WTC11 (cell line): ENCODE data around the gene NDUFB10.
A peak's percentile ranks its signal among the peaks of the same experiment; 100 is the strongest.

Experiments
- CTCF ChIP-seq: fragments of 200-600 bp; IDR thresholded peaks from 2 replicates; pipeline ENCODE4 v1.8.0; 2022; ENCODE audit warnings: antibody characterized with exemption
- FOXJ3 ChIP-seq: sonication (generic); formaldehyde crosslinking; IDR thresholded peaks from 2 replicates; pipeline ENCODE4 v1.9.0; 2021; ENCODE audit warnings: missing genetic modification reagents, mild to moderate bottlenecking, borderline replicate concordance
- GTF2I ChIP-seq: fragments of 250-450 bp; sonication (Bioruptor Pico); conservative IDR thresholded peaks from 2 replicates; pipeline ENCODE4 v1.4.0; 2021; ENCODE audit warnings: mild to moderate bottlenecking
- IRF2 ChIP-seq: sonication (generic); formaldehyde crosslinking; IDR thresholded peaks from 2 replicates; pipeline ENCODE4 v1.8.0; 2022; ENCODE audit warnings: low read depth, missing genetic modification reagents, borderline replicate concordance
- MLX ChIP-seq: sonication (generic); formaldehyde crosslinking; IDR thresholded peaks from 2 replicates; pipeline ENCODE4 v1.8.1; 2023; ENCODE audit warnings: mild to moderate bottlenecking, missing genetic modification reagents, moderate library complexity
- ZNF121 ChIP-seq: sonication (generic); formaldehyde crosslinking; IDR thresholded peaks from 2 replicates; pipeline ENCODE4 v1.8.0; 2023; ENCODE audit warnings: missing genetic modification reagents
- ZNF512 ChIP-seq: sonication (generic); formaldehyde crosslinking; IDR thresholded peaks from 2 replicates; pipeline ENCODE4 v1.8.1; 2022; ENCODE audit warnings: missing genetic modification reagents, borderline replicate concordance
- ZNF532 ChIP-seq: fragments of 250-450 bp; sonication (Bioruptor Pico); IDR thresholded peaks from 2 replicates; pipeline ENCODE4 v1.9.0; 2021; ENCODE audit warnings: mild to moderate bottlenecking, borderline replicate concordance
- TF ChIP-seq, protein P1 (sequence below): sonication (generic); formaldehyde crosslinking; IDR thresholded peaks from 2 replicates; pipeline ENCODE4 v1.8.1; 2022; ENCODE audit warnings: low read depth, missing genetic modification reagents, borderline replicate concordance
- TF ChIP-seq, protein P2 (sequence below): sonication (generic); formaldehyde crosslinking; IDR thresholded peaks from 2 replicates; pipeline ENCODE4 v1.8.1; 2023; ENCODE audit warnings: mild to moderate bottlenecking, moderate library complexity, missing genetic modification reagents

DNA sequence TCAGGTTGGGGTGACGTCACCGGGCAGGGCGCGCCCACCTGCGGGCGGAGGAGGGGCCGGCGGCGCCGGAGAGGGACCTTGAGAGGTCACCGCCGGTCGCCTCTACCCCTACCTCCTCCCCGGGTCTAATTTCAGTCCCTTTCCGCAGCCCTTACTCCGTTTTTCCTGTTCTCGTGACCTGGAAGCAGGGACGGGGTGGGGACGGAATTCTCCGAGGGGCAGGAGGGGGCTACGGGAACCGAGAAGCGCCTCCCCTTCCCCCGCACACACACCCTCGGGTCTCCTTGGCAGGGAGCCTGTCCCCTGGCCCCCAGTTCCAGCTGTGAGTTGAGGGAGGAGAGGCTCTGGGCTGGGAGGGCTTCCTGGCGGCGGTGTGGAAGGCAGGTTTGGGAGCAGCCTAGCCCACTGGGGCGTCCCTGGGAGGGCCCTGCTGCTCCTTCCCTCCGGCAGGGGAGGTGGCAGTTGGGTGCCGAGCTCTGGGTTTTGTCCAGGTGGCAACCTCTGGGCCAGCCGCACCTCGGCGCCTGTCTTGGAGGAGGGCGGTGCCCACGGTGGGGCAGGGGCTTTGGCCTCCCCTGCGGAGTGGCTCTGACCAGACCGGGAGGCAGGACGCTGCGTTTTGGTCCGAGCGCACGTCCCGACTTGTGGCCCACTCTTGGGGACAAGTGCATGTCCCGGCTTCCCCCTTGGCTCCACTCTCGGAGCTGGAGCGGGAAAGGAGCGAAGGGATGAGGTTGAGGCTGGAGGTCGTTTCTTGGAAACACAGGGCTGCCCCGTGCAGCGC lies 31.2 kb downstream of the NDUFB10 start:
- TF ChIP-seq ZNF532: no peak
- no peak for TF ChIP-seq CTCF
- no peak for TF ChIP-seq GTF2I
- TF ChIP-seq, protein P1, sequence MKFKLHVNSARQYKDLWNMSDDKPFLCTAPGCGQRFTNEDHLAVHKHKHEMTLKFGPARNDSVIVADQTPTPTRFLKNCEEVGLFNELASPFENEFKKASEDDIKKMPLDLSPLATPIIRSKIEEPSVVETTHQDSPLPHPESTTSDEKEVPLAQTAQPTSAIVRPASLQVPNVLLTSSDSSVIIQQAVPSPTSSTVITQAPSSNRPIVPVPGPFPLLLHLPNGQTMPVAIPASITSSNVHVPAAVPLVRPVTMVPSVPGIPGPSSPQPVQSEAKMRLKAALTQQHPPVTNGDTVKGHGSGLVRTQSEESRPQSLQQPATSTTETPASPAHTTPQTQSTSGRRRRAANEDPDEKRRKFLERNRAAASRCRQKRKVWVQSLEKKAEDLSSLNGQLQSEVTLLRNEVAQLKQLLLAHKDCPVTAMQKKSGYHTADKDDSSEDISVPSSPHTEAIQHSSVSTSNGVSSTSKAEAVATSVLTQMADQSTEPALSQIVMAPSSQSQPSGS (CRISPR knock-in tag): no peak
- no peak for TF ChIP-seq MLX (CRISPR knock-in tag)
- TF ChIP-seq, protein P2, sequence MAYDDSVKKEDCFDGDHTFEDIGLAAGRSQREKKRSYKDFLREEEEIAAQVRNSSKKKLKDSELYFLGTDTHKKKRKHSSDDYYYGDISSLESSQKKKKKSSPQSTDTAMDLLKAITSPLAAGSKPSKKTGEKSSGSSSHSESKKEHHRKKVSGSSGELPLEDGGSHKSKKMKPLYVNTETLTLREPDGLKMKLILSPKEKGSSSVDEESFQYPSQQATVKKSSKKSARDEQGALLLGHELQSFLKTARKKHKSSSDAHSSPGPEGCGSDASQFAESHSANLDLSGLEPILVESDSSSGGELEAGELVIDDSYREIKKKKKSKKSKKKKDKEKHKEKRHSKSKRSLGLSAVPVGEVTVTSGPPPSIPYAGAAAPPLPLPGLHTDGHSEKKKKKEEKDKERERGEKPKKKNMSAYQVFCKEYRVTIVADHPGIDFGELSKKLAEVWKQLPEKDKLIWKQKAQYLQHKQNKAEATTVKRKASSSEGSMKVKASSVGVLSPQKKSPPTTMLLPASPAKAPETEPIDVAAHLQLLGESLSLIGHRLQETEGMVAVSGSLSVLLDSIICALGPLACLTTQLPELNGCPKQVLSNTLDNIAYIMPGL: 0 out of 2 replicates have a peak, but pooled peaks have one; percentile 16
- 0 out of 2 replicates have a peak, but pooled peaks have one; percentile 46 for TF ChIP-seq IRF2
- no peak for TF ChIP-seq ZNF121
- TF ChIP-seq ZNF512 (CRISPR knock-in tag): no peak
- TF ChIP-seq FOXJ3 (CRISPR knock-in tag): no peak
